OCI-LY3 (cell line): ENCODE data around the gene RHOC.
A peak's percentile ranks its signal among the peaks of the same experiment; 100 is the strongest.

Experiments
- H2AFZ ChIP-seq: fragments of 200-600, 300-600 bp; shearing (Covaris generic); 2 replicates; pipeline ENCODE4 v1.6.0; 2014; ENCODE audit warnings: antibody characterized with exemption, low read depth, low read length
- H3K27ac ChIP-seq: fragments of 200-600, 300-600 bp; sonication (generic); 2 replicates; pipeline ENCODE4 v1.5.1; 2014; ENCODE audit warnings: mild to moderate bottlenecking, low read length, moderate library complexity, mixed read lengths
- H3K27me3 ChIP-seq: fragments of 200-600, 300-600 bp; sonication (generic); 2 replicates; pipeline ENCODE4 v1.6.1; 2014; ENCODE audit warnings: low read depth, low read length, mixed read lengths
- H3K36me3 ChIP-seq: fragments of 200-600, 300-600 bp; sonication (generic); replicated peaks from 2 replicates; pipeline ENCODE3; 2014; ENCODE audit warnings: low read depth, low read length, mixed read lengths
- H3K4me1 ChIP-seq: fragments of 300-600, 200-600 bp; sonication (generic); 2 replicates; pipeline ENCODE4 v1.6.1; 2014; ENCODE audit warnings: low read length, mixed read lengths
- H3K4me2 ChIP-seq: fragments of 200-600, 300-600 bp; sonication (generic); 2 replicates; pipeline ENCODE4 v1.6.1; 2014; ENCODE audit warnings: low read length, mixed read lengths
- H3K4me3 ChIP-seq: fragments of 300-600, 200-600 bp; sonication (generic); 2 replicates; pipeline ENCODE4 v1.5.1; 2014; ENCODE audit warnings: antibody characterized with exemption, mild to moderate bottlenecking, low read length, moderate library complexity
- H3K79me2 ChIP-seq: fragments of 300-600, 200-600 bp; shearing (Covaris generic); 2 replicates; pipeline ENCODE4 v1.6.1; 2014; ENCODE audit warnings: mild to moderate bottlenecking, low read length, mixed read lengths
- H3K9ac ChIP-seq: fragments of 300-600, 200-600 bp; shearing (Covaris generic); 2 replicates; pipeline ENCODE4 v1.6.0; 2014; ENCODE audit warnings: mild to moderate bottlenecking, low read length, moderate library complexity
- H3K9me3 ChIP-seq: fragments of 200-600, 300-600 bp; shearing (Covaris generic); 2 replicates; pipeline ENCODE4 v1.6.1; 2014; ENCODE audit warnings: low read length, mixed read lengths; ENCODE audit not compliant: insufficient read depth
- H4K20me1 ChIP-seq: fragments of 200-600, 300-600 bp; sonication (generic); 2 replicates; pipeline ENCODE4 v1.6.1; 2016; ENCODE audit warnings: low read length, mixed read lengths; ENCODE audit not compliant: insufficient read depth
- CTCF ChIP-seq: fragments of 200-600, 300-600 bp; sonication (generic); IDR thresholded peaks from 2 replicates; pipeline ENCODE4 v1.5.1; 2014; ENCODE audit warnings: antibody characterized with exemption, low read length, low read depth
- EZH2phosphoT487 ChIP-seq: fragments of 200-600 bp; shearing (Covaris generic); IDR thresholded peaks from 2 replicates; pipeline ENCODE4 v1.6.1; 2018; ENCODE audit warnings: antibody characterized with exemption, mixed run types, low read depth

Gene RHOC

GRCh38 chr1:112710159-112710558 lies 3.2 kb upstream of the RHOC start:
- H4K20me1 ChIP-seq: no peaks in the 10 kb centered on the region
- no peaks in the 10 kb centered on the region for H3K9me3 ChIP-seq
- H2AFZ ChIP-seq: no peak overlapping the region
- no peaks in the 10 kb centered on the region for H3K36me3 ChIP-seq
- no peaks in the 10 kb centered on the region for H3K79me2 ChIP-seq
- H3K27me3 ChIP-seq: no peaks in the 10 kb centered on the region
- TF ChIP-seq CTCF: no peak
- no peak for TF ChIP-seq EZH2phosphoT487
- H3K4me2 ChIP-seq: no peak overlapping the region
- no peak overlapping the region for H3K4me3 ChIP-seq
- H3K4me1 ChIP-seq: peaks cover 23% of the 10 kb centered on the region
- no peak overlapping the region for H3K9ac ChIP-seq
- no peak overlapping the region for H3K27ac ChIP-seq

- Histone ChIP-seq H2AFZ (no peak overlapping the region), H3K27ac (no peak overlapping the region), H3K4me2 (no peak overlapping the region), H4K20me1 (no peaks in the 10 kb centered on the region), H3K27me3 (no peaks in the 10 kb centered on the region), H3K9me3 (no peaks in the 10 kb centered on the region), H3K79me2 (no peaks in the 10 kb centered on the region), H3K36me3 (no peaks in the 10 kb centered on the region), H3K4me1 (peaks cover 24% of the 10 kb centered on the region), H3K4me3 (no peak overlapping the region), H3K9ac (no peak overlapping the region)
- TF ChIP-seq CTCF: no peak
- no peak for TF ChIP-seq EZH2phosphoT487
These were observed 1.6 kb upstream of the RHOC start for GRCh38 chr1:112708489-112708888.

- Histone ChIP-seq H3K9ac (no peak overlapping the region), H3K27ac (no peak overlapping the region), H3K4me2 (no peak overlapping the region), H3K4me1 (peaks cover 21% of the 10 kb centered on the region), H3K79me2 (no peaks in the 10 kb centered on the region), H3K9me3 (no peaks in the 10 kb centered on the region), H3K4me3 (no peak overlapping the region), H2AFZ (no peak overlapping the region), H4K20me1 (no peaks in the 10 kb centered on the region), H3K27me3 (no peaks in the 10 kb centered on the region), H3K36me3 (no peaks in the 10 kb centered on the region)
- TF ChIP-seq CTCF (no peak), EZH2phosphoT487 (no peak)
These were observed 1.1 kb upstream of the RHOC start for GRCh38 chr1:112708002-112708448.

- H3K79me2 ChIP-seq: no peaks in the 10 kb centered on the region
- H3K4me2 ChIP-seq: peak overlapping the region; percentile 67
- no peak overlapping the region for H3K27ac ChIP-seq
- peak overlapping the region; percentile 61 for H3K9ac ChIP-seq
- H4K20me1 ChIP-seq: no peaks in the 10 kb centered on the region
- no peaks in the 10 kb centered on the region for H3K27me3 ChIP-seq
- H3K9me3 ChIP-seq: no peaks in the 10 kb centered on the region
- H3K4me1 ChIP-seq: peaks cover 21% of the 10 kb centered on the region
- H2AFZ ChIP-seq: no peak overlapping the region
- H3K4me3 ChIP-seq: peak overlapping the region; percentile 89
- TF ChIP-seq CTCF (peak; percentile 66), EZH2phosphoT487 (no peak)
- no peaks in the 10 kb centered on the region for H3K36me3 ChIP-seq
These were observed 484 bp upstream of the RHOC start for GRCh38 chr1:112707221-112708001.
